HL-60 (cell line): Measurements from ENCODE around the gene C1S.

Source experiments
- CTCF ChIP-seq: IDR thresholded peaks from one replicate; pipeline ENCODE4 v1.5.1; 2011; ENCODE audit warnings: low read length, control low read depth, inconsistent platforms; ENCODE audit not compliant: insufficient read depth
- POLR2AphosphoS5 ChIP-seq: IDR thresholded peaks from 2 replicates; pipeline ENCODE4 v1.6.1; 2012; ENCODE audit warnings: low read depth
- SPI1 ChIP-seq: IDR thresholded peaks from 2 replicates; pipeline ENCODE4 v1.6.1; 2012; ENCODE audit warnings: low read depth, mild to moderate bottlenecking, borderline replicate concordance
- TF ChIP-seq, protein P1 (sequence below): IDR thresholded peaks from 2 replicates; pipeline ENCODE4 v1.6.1; 2012; ENCODE audit warnings: low read depth; ENCODE audit not compliant: insufficient replicate concordance

DNA sequence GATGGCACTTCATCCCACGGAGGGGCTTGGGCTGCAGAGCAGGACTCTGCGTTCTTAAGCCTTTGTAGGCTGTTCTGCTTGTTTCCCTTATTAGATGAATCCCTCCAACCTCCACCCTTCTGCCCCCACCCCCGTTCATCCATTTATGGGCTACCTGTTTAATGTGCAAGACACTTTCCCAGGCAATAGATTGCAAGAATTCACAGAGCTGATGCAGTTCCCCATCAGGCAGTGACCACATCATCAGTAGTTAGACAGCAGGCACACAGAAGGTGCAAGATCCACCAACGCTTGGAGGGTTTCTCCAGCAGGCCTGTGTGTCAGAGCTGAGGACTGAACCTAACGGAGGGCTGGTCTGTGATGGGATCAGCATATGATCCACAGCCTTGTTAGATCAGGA, 33.0 kb downstream of the C1S start:
- no peak for TF ChIP-seq CTCF
- no peak for TF ChIP-seq POLR2AphosphoS5
- TF ChIP-seq, protein P1, sequence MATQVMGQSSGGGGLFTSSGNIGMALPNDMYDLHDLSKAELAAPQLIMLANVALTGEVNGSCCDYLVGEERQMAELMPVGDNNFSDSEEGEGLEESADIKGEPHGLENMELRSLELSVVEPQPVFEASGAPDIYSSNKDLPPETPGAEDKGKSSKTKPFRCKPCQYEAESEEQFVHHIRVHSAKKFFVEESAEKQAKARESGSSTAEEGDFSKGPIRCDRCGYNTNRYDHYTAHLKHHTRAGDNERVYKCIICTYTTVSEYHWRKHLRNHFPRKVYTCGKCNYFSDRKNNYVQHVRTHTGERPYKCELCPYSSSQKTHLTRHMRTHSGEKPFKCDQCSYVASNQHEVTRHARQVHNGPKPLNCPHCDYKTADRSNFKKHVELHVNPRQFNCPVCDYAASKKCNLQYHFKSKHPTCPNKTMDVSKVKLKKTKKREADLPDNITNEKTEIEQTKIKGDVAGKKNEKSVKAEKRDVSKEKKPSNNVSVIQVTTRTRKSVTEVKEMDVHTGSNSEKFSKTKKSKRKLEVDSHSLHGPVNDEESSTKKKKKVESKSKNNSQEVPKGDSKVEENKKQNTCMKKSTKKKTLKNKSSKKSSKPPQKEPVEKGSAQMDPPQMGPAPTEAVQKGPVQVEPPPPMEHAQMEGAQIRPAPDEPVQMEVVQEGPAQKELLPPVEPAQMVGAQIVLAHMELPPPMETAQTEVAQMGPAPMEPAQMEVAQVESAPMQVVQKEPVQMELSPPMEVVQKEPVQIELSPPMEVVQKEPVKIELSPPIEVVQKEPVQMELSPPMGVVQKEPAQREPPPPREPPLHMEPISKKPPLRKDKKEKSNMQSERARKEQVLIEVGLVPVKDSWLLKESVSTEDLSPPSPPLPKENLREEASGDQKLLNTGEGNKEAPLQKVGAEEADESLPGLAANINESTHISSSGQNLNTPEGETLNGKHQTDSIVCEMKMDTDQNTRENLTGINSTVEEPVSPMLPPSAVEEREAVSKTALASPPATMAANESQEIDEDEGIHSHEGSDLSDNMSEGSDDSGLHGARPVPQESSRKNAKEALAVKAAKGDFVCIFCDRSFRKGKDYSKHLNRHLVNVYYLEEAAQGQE, result no peak
- TF ChIP-seq SPI1, result no peak
